NCI-H526 (cell line): Measurements from ENCODE around the gene SH3D19.
"Not testable (repeated sequence)": the region's sequence is repeated elsewhere in the genome, so short reads cannot be mapped to it uniquely, and the experiment has no call there.

ENCODE experiments used
- DNase-seq, 2 experiments: peaks; one replicate each; lab custom pipeline; 2025; lab: John Stamatoyannopoulos, UW

Gene SH3D19

GRCh38 chr4:151321586-151321985 is 3.8 kb downstream of the SH3D19 start:
- no peak for DNase-seq

DNA sequence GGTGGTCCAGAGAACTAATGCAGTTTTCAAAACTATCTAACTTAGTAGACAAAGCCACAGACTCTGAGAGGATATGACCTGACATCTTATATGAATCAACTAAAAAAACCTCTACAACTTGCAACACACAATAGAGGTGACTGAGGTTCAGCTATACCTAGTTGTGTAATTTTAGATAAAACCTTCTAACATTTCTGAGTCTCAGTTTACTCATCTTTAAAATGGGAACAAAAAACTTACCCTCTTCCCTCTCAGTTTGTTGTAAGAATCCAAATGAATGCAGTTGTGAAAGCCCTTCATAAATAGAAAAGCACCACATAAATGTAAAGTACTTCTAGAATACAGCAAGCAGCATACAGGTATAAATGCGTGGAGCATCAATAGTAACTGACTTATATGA is 5.9 kb downstream of the SH3D19 start:
- no peak for DNase-seq

GRCh38 chr4:151318307-151319006 is 6.9 kb downstream of the SH3D19 start:
- DNase-seq, result no peak

DNA sequence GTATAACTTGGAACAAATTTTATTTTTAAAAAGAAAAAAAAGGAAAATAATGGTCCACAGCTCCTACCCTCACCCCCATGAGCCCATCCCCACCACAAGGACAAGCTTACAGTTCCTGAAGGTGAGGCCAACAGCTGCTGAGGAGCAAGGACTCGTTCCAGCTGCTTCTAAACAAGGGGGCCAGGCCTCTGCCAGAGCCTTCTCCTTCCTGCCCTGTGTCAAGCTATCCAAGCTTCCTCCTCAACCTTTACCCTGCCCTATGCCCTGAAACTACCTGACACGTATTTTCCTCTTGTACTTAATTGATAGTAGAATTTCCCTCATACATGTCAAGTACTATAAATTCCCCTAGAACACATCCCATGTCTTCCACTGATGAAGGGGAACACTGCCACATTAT is 8.8 kb downstream of the SH3D19 start:
- no peak for DNase-seq

GRCh38 chr4:151315212-151315886 is 10.1 kb downstream of the SH3D19 start:
- DNase-seq, result no peak

DNA sequence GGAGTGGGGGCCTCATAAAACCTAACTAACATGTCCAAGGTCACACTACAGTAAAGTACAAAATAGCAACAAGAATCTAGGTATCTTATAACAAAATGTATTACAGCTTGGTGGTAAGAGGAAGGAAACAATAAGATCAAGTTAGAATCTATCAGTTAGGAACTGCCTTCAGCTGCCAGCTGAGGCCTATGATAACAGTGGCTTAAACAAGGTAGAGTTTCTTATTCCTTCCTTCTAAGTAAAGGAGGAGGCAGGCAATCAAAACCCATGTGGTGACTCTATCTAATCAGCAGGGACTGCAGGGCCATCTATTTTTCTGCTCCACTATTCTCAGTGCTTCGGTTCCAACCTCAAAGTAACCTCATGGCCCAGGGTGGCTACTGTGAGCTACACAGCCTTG is 10.9 kb downstream of the SH3D19 start:
- no peak for DNase-seq

GRCh38 chr4:151314010-151314355 is 11.4 kb downstream of the SH3D19 start:
- no peak for DNase-seq

DNA sequence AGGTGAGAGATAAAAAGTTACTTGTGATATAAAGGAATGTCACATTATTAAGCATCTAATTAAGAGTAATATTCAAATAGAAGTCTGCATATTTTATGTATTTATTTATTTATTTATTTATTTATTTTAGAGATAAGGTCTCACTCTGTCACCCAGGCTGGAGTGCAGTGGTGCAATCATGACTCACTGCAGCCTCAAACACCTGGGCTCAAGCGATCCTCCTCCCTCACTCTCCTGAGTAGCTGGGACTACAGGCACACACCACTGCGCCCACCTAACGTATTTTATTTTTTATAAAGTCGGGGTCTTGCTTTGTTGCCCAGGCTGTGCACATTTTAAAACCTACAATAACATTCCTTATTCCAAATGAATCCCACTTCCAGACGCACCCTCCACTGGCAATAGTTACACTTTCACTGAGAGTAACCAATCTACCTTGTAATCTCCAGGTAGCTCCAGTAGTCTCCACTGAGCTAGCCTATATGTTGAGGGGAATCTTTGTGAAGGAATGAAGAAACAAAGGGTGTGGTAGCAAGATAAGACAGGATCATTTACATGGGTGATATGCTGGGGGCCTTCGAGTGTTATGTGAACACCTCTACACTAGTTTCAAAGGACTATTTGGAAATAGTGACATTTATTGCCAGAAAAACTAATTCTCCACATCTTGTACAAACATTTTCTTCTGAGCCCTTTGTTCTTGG is 11.9 kb downstream of the SH3D19 start:
- no peak for DNase-seq

DNA sequence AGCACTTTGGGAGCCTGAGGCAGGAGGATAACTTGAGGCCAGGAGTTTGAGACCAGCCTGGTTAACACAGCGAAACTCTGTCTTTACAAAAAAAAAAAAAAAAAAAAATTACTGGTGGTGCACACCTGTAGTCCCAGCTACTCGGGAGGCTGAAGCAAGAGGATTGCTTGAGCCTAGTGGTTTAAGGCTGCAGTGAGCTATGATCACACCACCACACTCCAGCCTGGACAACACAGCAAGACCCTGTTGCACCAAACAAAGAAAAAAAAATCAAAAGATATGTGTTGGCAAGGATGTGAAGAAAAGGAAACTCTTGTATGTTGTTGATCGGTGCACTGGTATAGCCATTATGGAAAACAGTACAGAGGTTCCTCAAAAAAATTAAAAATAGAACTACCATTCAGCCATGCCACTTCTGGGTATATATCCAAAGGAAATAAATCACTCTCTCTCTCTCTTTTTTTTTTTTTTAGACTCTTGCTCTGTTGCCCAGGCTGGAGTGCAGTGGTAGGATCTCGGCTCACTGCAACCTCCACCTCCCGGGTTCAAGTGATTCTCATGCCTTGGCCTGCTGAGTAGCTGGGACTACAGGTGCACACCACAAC is 15.2 kb downstream of the SH3D19 start:
- DNase-seq, result no peak

DNA sequence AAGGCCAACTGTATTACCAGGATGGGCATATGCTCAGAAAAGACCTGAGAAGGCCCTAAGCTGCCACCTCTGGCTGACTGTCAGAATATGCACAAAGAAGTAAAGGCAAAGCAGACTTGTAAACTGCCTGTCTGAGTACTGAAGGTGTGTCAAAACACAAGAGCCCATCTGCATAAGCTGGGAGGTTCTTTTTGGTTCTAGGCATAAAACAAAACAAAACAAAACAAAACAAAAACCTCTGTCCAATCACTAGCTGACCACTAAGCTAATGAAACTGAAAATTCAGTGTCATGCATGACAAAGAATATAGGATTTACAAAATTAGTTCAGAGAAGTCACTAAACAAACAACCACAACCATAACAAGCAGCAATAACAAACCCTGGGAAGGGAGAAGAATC is 20.6 kb downstream of the SH3D19 start:
- DNase-seq, result peak; percentile 26 to 44

DNA sequence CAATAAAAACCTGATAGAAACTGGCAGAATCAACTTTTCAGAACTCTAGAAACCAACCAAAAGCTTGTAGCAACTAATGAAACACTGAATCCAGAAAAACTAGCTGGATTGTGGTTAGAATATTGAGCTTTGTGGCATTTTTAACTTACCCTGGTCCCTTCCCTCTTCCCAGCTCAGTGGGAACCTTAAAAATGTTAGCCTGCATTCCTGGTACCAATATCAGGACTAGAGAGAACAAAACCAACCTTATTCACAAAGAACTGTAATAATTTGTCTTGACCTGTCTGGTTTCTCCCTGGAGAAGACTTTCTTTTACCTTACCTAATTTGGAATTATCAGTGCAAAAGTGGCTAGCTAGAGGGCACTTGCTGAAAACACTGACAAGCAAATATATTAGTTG is 21.2 kb downstream of the SH3D19 start:
- no peak for DNase-seq

- no peak for DNase-seq
These were observed 23.0 kb downstream of the SH3D19 start for GRCh38 chr4:151302432-151302831.

DNA sequence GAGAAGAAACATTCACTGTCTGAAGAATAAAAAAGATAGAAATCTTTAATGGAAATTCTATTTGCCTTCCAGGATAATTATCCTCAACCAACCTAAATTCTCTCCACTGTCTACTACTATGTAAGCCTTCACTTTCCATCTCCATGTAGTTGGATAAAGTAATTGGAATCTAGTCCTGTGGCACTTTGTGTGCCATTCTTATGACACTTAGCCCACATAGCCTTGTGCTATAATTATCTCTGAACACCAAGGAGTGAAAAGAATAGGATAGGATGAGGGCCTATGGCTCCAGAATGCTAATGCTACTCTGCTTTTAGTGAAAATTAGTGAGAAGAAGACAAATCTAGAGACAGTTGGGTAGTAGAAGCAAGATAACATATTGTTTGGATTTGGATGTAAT is 28.2 kb downstream of the SH3D19 start:
- no peak for DNase-seq

DNA sequence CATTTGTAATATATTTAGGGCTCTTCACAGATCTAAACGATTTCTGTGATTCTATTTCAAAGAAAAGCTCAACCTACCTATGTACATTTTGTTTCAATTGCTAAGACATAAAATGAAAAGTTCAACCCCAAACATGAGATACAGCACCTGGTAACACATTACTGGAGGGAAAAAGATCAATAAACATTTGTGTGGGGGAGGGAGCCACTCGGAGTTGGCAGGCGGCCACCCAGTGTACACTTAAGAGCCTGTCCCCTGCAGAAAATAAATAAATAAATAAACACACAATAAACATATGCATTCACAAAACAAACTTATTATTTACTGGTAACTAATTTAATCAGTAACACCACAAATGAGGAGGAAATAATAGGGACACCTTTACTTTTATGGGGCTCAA is 29.2 kb downstream of the SH3D19 start:
- DNase-seq, result peak in 1 of 2 experiments; percentile 10

- no peak for DNase-seq
These were observed 30.4 kb downstream of the SH3D19 start for GRCh38 chr4:151294833-151295496.

DNA sequence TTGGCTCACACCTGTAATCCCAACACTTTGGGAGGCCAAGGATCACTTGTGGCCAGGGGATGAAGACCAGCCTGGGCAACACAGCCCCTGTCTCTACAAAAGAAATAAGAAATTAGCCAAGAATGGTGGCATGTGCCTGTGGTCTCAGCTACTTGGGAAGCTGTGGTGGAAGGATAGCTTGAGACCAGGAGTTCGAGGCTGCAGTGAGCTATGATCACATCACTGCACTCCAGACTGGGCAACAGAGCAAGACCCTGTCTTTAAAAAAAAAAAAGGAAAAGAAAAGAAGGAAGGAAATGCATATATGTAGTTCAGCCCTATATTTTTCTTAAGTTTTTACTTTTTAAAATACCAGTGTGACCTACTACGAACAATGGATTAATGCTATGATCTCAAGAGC is 33.4 kb downstream of the SH3D19 start:
- no peak for DNase-seq

GRCh38 chr4:151291485-151291884 is 33.9 kb downstream of the SH3D19 start:
- no peak for DNase-seq

DNA sequence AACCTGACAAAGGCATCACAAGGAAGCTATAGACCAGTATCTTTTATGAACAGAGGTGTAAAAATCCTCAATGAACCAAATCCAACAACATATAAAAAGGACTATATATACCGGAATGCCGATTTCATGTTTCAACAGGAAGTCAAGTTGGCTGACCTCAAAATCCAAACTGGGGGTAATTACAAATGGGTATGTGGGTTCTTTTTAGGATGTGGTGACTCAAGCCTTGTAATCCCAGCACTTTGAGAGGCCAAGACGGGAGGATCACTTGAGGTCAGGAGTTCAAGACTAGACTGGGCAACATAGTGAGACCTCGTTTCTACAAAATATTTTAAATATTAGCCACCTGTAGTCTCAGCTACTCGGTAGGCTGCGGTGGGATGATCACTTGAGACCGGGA is 38.0 kb downstream of the SH3D19 start:
- no peak for DNase-seq

DNA sequence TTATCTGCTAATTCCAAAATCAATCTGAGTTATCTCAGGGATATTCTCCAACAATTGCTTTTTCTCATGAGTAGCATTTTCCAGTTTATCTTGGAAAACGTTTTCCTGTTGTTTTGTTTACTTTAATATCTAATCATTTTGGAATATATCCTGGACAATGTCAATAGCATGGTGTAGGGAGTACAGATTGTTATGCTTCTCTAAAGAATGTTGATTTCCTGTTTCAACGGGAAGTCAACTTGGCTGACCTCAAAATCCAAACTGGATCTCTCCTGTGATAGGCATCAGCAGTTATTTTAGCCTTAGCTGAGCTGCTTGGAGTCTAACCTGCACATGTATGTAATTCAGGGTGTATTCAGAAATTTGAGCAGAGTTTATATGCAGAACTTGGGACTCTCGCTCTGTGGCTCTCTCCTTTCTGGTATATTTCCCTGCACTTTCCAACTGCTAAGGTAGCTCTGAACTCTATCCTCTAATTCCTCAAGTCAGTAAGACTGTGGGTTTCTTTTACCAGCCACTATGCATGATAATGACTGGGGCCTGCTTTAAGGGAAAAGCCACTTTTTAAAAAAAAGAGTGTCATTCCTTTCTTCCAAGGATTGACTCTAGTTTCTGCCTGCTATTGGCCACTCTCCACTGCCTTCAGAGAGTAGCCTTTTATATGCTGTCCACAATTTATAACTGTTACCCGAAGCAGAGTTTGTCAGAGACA is 40.7 kb downstream of the SH3D19 start:
- DNase-seq, result no peak

DNA sequence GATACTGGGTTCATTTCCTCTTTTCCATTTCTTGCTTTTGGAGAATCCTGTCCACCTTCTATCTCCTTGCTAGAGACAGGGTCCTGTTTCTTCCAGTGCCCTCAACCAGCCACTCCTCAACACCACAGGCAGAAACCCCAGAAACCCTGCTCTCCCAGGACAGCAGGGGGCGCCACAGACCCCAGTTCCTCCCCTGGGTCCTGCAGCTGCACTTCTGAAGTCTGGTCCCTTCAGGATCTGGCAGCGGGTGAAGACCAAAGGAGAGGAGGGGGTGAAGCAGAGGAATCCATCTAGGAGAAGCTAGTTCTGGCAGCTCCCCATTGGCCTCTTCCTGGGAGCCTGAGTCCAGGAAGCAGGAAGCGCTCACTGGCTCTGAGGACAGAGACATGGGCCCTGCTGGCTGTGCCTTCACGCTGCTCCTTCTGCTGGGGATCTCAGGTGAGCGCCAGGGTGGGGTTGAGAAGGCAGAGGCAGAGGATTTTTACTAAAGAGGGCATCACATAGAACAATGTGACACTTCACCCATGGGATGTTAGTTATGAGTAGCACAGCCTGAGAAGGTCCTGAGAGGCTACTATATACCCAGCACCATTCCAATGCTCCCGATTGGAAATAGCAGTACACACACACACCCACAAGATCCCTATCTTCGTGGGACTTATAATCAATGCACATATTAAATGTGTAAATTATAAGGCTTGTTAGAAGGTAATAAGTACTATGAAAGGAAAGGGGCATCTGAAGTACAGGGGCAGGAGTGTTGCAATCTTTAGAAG is 48.4 kb downstream of the SH3D19 start, which contains the start of gene PRSS48:
Gene PRSS48, plus strand, starts transcription at position 375 of the 776 bp plus-strand sequence. Its CDS starts 12 bp downstream, at position 387.
- DNase-seq, result peak; percentile 76 to 85

- not testable (repeated sequence) for DNase-seq
These were observed 56.5 kb downstream of the SH3D19 start for GRCh38 chr4:151268905-151269304.
